ENCODE results near the gene GALNT18. TPM values are rescaled to one million over a fixed set of nuclear protein-coding genes. Genes with fewer than 3 reads are reported as not detected.

GALNT18 gene
- total RNA-seq, 1 donor from 2014 or later, result not detected

GRCh38 chr11:11532574-11532973, 89.2 kb downstream of the GALNT18 start:
- H3K9me3 Mint-ChIP-seq, result no peaks in the 10 kb centered on the region
- no peak overlapping the region for H3K4me3 Mint-ChIP-seq
- POLR2A ChIA-PET, result no interaction called here
- intact Hi-C loops (cut with micrococcal nuclease), result no loop called here
- CTCF ChIA-PET, result no interaction called here
- TF ChIP-seq CTCF (IDR thresholded peaks at IDR 0.05), result no peak
- no peaks in the 10 kb centered on the region for H3K27me3 Mint-ChIP-seq
- H3K36me3 Mint-ChIP-seq (ENCODE audit: low read depth), result no peaks in the 10 kb centered on the region
- no peak for DNase-seq
- H3K4me1 Mint-ChIP-seq, result no peaks in the 10 kb centered on the region
- no peak overlapping the region for H3K27ac Mint-ChIP-seq
- ATAC-seq (ENCODE audit: low read depth), result no peak

- intact Hi-C loops (cut with micrococcal nuclease), result no loop called here
- TF ChIP-seq CTCF (IDR thresholded peaks at IDR 0.05), result no peak
- DNase-seq (no peak), ATAC-seq (ENCODE audit: low read depth) (no peak)
- POLR2A ChIA-PET, result no interaction called here
- Mint-ChIP-seq H3K36me3 (ENCODE audit: low read depth) (no peaks in the 10 kb centered on the region), H3K4me1 (no peaks in the 10 kb centered on the region), H3K27me3 (no peaks in the 10 kb centered on the region), H3K4me3 (no peak overlapping the region), H3K9me3 (no peaks in the 10 kb centered on the region), H3K27ac (no peak overlapping the region)
- CTCF ChIA-PET, result no interaction called here
Observed at GRCh38 chr11:11531131-11531908, 90.5 kb downstream of the GALNT18 start.

- H3K27me3 Mint-ChIP-seq, result no peaks in the 10 kb centered on the region
Observed at GRCh38 chr11:11528986-11529385, 92.8 kb downstream of the GALNT18 start.

GRCh38 chr11:11525283-11525682, 96.5 kb downstream of the GALNT18 start:
- CTCF ChIA-PET, result no interaction called here
- Mint-ChIP-seq H3K4me1 (no peaks in the 10 kb centered on the region), H3K36me3 (ENCODE audit: low read depth) (no peaks in the 10 kb centered on the region), H3K9me3 (no peaks in the 10 kb centered on the region), H3K27me3 (no peaks in the 10 kb centered on the region), H3K4me3 (no peak overlapping the region), H3K27ac (no peak overlapping the region)
- POLR2A ChIA-PET, result no interaction called here
- no peak for TF ChIP-seq CTCF (IDR thresholded peaks at IDR 0.05)
- DNase-seq (no peak), ATAC-seq (ENCODE audit: low read depth) (no peak)
- intact Hi-C loops (cut with micrococcal nuclease), result no loop called here

More at GRCh38 chr11:11528986-11529385, 92.8 kb downstream of the GALNT18 start:
- no peak for TF ChIP-seq CTCF (IDR thresholded peaks at IDR 0.05)
- ATAC-seq (ENCODE audit: low read depth) (no peak), DNase-seq (no peak)
- Mint-ChIP-seq H3K36me3 (ENCODE audit: low read depth) (no peaks in the 10 kb centered on the region), H3K4me1 (no peaks in the 10 kb centered on the region), H3K27ac (no peak overlapping the region), H3K9me3 (no peaks in the 10 kb centered on the region), H3K4me3 (no peak overlapping the region)
- intact Hi-C loops (cut with micrococcal nuclease), result no loop called here
- ChIA-PET CTCF (no interaction called here), POLR2A (no interaction called here)

- ChIA-PET CTCF (no interaction called here), POLR2A (no interaction called here)
- no peak for TF ChIP-seq CTCF (IDR thresholded peaks at IDR 0.05)
- intact Hi-C loops (cut with micrococcal nuclease), result no loop called here
- H3K4me1 Mint-ChIP-seq, result no peaks in the 10 kb centered on the region
- no peak for DNase-seq
- no peak overlapping the region for H3K27ac Mint-ChIP-seq
- H3K4me3 Mint-ChIP-seq, result no peak overlapping the region
- H3K27me3 Mint-ChIP-seq, result no peaks in the 10 kb centered on the region
- H3K9me3 Mint-ChIP-seq, result no peaks in the 10 kb centered on the region
- no peak for ATAC-seq (ENCODE audit: low read depth)
- H3K36me3 Mint-ChIP-seq (ENCODE audit: low read depth), result no peaks in the 10 kb centered on the region
Observed at GRCh38 chr11:11524436-11525061, 97.3 kb downstream of the GALNT18 start.

All from activated B cell treated with CpG ODN at 0.5 μM for 24 hours (primary cell).